ENCODE measurements around the gene PIGW.

- TF ChIP-seq POLR2A (IDR thresholded peaks at IDR 0.05), result no peak
- TF ChIP-seq, protein P1, sequence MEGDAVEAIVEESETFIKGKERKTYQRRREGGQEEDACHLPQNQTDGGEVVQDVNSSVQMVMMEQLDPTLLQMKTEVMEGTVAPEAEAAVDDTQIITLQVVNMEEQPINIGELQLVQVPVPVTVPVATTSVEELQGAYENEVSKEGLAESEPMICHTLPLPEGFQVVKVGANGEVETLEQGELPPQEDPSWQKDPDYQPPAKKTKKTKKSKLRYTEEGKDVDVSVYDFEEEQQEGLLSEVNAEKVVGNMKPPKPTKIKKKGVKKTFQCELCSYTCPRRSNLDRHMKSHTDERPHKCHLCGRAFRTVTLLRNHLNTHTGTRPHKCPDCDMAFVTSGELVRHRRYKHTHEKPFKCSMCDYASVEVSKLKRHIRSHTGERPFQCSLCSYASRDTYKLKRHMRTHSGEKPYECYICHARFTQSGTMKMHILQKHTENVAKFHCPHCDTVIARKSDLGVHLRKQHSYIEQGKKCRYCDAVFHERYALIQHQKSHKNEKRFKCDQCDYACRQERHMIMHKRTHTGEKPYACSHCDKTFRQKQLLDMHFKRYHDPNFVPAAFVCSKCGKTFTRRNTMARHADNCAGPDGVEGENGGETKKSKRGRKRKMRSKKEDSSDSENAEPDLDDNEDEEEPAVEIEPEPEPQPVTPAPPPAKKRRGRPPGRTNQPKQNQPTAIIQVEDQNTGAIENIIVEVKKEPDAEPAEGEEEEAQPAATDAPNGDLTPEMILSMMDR (IDR thresholded peaks at IDR 0.05), result no peak
Observed at GRCh38 chr17:36500745-36501225, 34.0 kb upstream of the PIGW start.
